DND-41 (cell line): ENCODE results near the gene MED25.

Experiments used
- ATAC-seq: fragments of 200-7000 bp; cut with Tn5 transposase; 3 replicates; pipeline ENCODE4 v1.9.1; 2021; ENCODE audit warnings: low read depth; ENCODE audit not compliant: insufficient read depth
- DNase-seq: peaks from one replicate; pipeline ENCODE4 v3.0.0-alpha.2; 2020
- H2AFZ ChIP-seq: 2 replicates; pipeline ENCODE4 v1.6.0; 2012; ENCODE audit warnings: low read depth, low read length
- H3K27ac ChIP-seq: 2 replicates; pipeline ENCODE4 v1.5.1; 2012; ENCODE audit warnings: low read length, inconsistent platforms
- H3K27me3 ChIP-seq: fragments of 200-600 bp; sonication (generic); 2 replicates; pipeline ENCODE4 v1.6.0; 2012; ENCODE audit warnings: low read length, mild to moderate bottlenecking, inconsistent platforms; ENCODE audit not compliant: insufficient read depth, poor library complexity
- H3K36me3 ChIP-seq: 2 replicates; pipeline ENCODE4 v1.5.1; 2012; ENCODE audit warnings: low read length, inconsistent platforms; ENCODE audit not compliant: insufficient read depth
- H3K4me1 ChIP-seq: 2 replicates; pipeline ENCODE4 v1.5.1; 2012; ENCODE audit warnings: mild to moderate bottlenecking, low read length; ENCODE audit not compliant: insufficient read depth
- H3K4me2 ChIP-seq: 2 replicates; pipeline ENCODE4 v1.6.0; 2012; ENCODE audit warnings: mild to moderate bottlenecking, moderate library complexity, low read length, inconsistent platforms; ENCODE audit not compliant: insufficient read depth
- H3K4me3 ChIP-seq, 2 experiments: fragments of 200-600 bp in 1 of 2; shearing (Covaris generic) in 1 of 2; 2 replicates each; pipeline ENCODE4 v1.5.1; 2012 to 2016; ENCODE audit warnings: inconsistent platforms in 2 of 2, low read length in 2 of 2, mild to moderate bottlenecking in 2 of 2, low read depth in 1 of 2, moderate library complexity in 1 of 2
- H3K79me2 ChIP-seq: 2 replicates; pipeline ENCODE4 v1.6.0; 2012; ENCODE audit warnings: low read length, inconsistent platforms; ENCODE audit not compliant: insufficient read depth
- H3K9ac ChIP-seq: 2 replicates; pipeline ENCODE4 v1.6.0; 2012; ENCODE audit warnings: low read depth, mild to moderate bottlenecking, inconsistent platforms, low read length, moderate library complexity
- H3K9me3 ChIP-seq: 2 replicates; pipeline ENCODE4 v1.5.1; 2012; ENCODE audit warnings: low read length, moderate library complexity, mild to moderate bottlenecking, inconsistent platforms; ENCODE audit not compliant: insufficient read depth, severe bottlenecking
- H4K20me1 ChIP-seq: 2 replicates; pipeline ENCODE4 v1.6.0; 2012; ENCODE audit warnings: low read length; ENCODE audit not compliant: insufficient read depth
- CTCF ChIP-seq: IDR thresholded peaks from 2 replicates; pipeline ENCODE4 v1.5.1; 2012; ENCODE audit warnings: borderline replicate concordance, low read length, moderate library complexity, mild to moderate bottlenecking; ENCODE audit not compliant: poor library complexity, severe bottlenecking; ENCODE audit errors: extremely low read depth
- EZH2 ChIP-seq: IDR thresholded peaks from 3 replicates; pipeline ENCODE4 v1.6.1; 2012; ENCODE audit warnings: borderline replicate concordance, low read depth, mild to moderate bottlenecking, moderate library complexity, low read length, inconsistent platforms; ENCODE audit not compliant: severe bottlenecking

MED25 gene

DNA sequence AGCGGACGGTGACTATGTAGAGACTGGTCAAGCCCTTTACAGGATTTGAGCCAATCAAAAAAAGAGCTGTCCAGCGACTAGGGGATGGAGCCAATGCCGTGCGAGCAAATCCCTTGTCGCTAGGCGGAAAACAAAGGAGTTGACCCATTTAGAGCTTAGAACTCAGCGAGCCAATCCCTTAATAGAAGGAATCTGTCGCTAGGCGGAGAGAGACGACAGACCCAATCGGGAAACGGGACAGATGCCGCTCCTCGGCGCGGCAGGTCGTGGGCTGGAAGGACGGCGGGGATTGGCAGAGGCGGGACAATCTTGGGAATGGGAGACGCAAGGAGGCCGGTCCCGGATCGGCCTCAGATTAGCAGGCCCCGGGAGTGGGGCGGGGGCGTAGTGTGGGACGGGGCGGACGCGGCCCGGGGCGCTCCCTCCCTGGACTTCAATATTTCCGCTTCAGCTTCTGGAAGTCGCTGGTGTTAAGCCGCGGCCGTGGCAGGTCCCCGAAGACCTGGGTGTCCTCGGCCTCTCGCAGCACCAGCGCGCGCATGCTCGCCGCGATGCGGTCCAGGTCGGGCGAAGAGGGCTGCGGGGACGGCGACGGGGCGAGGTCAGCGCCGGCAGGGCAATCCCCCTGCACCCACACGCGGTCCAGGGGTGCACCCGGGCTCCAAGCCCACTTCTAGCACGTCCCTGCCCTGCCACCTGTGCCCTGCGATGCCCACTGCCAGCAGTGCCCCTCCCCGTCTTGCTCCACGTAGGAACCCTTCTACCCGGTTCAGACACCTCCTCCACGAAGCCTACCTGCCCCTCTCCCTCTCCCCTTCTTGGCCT lies 51.6 kb downstream of the MED25 start:
- Histone ChIP-seq H2AFZ (peak overlapping the region; percentile 72), H3K27ac (peak overlapping the region; percentile 72), H3K27me3 (no peaks in the 10 kb centered on the region), H3K4me3 (peak overlapping the region; percentile 25 to 84; a peak in 3 of 4 replicates), H3K36me3 (peaks cover 30% of the 10 kb centered on the region), H3K9ac (peak overlapping the region; percentile 72), H3K4me2 (peak overlapping the region; percentile 73), H3K79me2 (peaks cover 33% of the 10 kb centered on the region), H4K20me1 (peaks cover 19% of the 10 kb centered on the region), H3K4me1 (peaks cover 60% of the 10 kb centered on the region), H3K9me3 (no peaks in the 10 kb centered on the region)
- ATAC-seq (peak; percentile 82), DNase-seq (peak; percentile 97)
- TF ChIP-seq EZH2 (no peak), CTCF (no peak)

DNA sequence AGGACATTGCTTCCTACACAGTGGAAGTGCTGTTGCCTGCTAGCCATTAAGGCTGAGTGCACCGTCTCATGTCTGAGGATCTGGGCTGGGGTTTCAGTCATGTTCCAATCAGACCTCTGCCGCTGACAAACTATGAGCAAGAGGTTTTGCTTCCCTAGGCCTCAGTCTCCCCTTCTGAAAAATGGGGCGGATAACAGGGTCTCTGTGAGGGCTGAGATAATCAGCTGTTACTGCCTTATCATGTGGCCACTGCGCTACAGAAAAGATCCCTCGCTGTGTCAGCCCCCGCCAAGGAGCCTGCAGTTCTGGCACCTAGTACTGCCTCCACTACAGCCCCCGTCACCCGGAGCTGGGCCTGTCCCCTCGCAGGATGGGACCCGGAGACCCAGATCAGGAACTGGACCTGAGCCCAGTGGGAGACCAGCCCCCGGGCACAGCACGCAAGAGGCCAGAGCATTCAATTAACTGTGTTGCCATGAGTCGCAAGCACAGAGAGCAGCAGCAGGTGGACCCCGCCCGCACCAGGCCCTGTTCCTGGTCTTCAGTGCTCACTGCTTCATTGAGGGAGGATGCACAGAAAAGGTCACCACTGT lies 52.3 kb downstream of the MED25 start:
- no peak for TF ChIP-seq EZH2
- TF ChIP-seq CTCF = no peak
- Histone ChIP-seq H3K27ac (peak overlapping the region; percentile 72), H2AFZ (peak overlapping the region; percentile 68; the same call in 1 of the 2 replicates), H3K79me2 (peaks cover 33% of the 10 kb centered on the region), H3K4me3 (peak overlapping the region; percentile 25 to 65; a peak in 3 of 4 replicates), H3K36me3 (peaks cover 24% of the 10 kb centered on the region), H3K27me3 (no peaks in the 10 kb centered on the region), H3K4me1 (peaks cover 60% of the 10 kb centered on the region), H3K9ac (peak overlapping the region; percentile 72), H3K9me3 (no peaks in the 10 kb centered on the region), H4K20me1 (peaks cover 13% of the 10 kb centered on the region; the same call in 1 of the 2 replicates), H3K4me2 (peak overlapping the region; percentile 73)
- ATAC-seq (no peak), DNase-seq (no peak)

DNA sequence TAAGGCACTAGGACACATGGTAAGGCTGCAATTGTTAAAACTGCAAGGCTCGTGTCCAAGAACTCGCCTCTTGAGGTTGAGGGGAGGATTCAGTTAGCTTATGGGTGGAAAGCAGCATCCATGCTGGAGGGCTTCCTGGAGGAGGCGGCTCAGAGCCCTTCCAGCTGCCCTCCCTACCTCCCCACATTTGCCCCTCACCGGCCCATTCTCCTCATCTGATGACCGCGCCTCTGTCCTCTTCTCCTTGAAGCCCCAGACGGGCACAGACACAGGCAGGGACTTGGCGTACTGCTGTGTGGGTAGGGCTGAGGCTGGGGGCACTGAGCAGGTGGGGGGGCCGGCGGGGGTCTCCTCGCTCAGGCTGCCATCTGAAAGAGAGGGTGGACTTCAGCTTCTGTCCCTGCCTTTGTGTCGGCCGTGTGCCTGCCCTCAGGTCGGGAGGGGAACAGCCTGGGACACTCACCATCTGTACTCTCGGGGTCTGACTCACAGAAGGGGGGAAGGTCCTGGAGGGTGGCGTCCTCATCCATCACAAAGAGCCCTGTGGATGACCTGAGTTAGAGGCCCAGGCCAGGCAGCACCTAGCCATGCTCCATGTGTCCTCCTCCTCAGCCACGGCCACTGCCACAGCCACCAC lies 53.4 kb downstream of the MED25 start:
- no peaks in the 10 kb centered on the region for H3K27me3 ChIP-seq
- peaks cover 17% of the 10 kb centered on the region for H3K36me3 ChIP-seq
- H3K4me3 ChIP-seq = no peak overlapping the region
- no peak overlapping the region for H3K9ac ChIP-seq
- DNase-seq (no peak), ATAC-seq (no peak)
- no peaks in the 10 kb centered on the region for H3K9me3 ChIP-seq
- no peak overlapping the region for H2AFZ ChIP-seq
- H3K4me2 ChIP-seq = no peak overlapping the region
- peaks cover 54% of the 10 kb centered on the region for H3K4me1 ChIP-seq
- TF ChIP-seq CTCF (no peak), EZH2 (no peak)
- H4K20me1 ChIP-seq = peaks cover 4% of the 10 kb centered on the region; the same call in 1 of the 2 replicates
- H3K27ac ChIP-seq = no peak overlapping the region
- H3K79me2 ChIP-seq = peaks cover 32% of the 10 kb centered on the region
